Inflammatory macrophage treated with lipopolysaccharide for 4 hours (primary cell): Measurements from ENCODE around the gene CYP3A5.
"Not testable (repeated sequence)": the region's sequence is repeated elsewhere in the genome, so short reads cannot be mapped to it uniquely, and the experiment has no call there.

Experiments
- DNase-seq: peaks from one replicate; pipeline ENCODE4 v3.0.0-alpha.2; 2020

The CYP3A5 gene

GRCh38 chr7:99637414-99637813, 42.4 kb downstream of the CYP3A5 start:
- DNase-seq, result not testable (repeated sequence)

GRCh38 chr7:99631295-99632109, 48.3 kb downstream of the CYP3A5 start:
- peak; percentile 71 for DNase-seq

- DNase-seq, result no peak
These were observed 50.2 kb downstream of the CYP3A5 start for GRCh38 chr7:99629643-99630042.

- no peak for DNase-seq
These were observed 51.0 kb downstream of the CYP3A5 start for GRCh38 chr7:99628471-99629465.

GRCh38 chr7:99627513-99627912, 52.3 kb downstream of the CYP3A5 start:
- DNase-seq, result no peak

GRCh38 chr7:99626661-99627060, 53.1 kb downstream of the CYP3A5 start:
- no peak for DNase-seq

- no peak for DNase-seq
These were observed 53.8 kb downstream of the CYP3A5 start for GRCh38 chr7:99625961-99626360.

GRCh38 chr7:99625321-99625720, 54.5 kb downstream of the CYP3A5 start:
- no peak for DNase-seq

- DNase-seq, result no peak
These were observed 55.3 kb downstream of the CYP3A5 start for GRCh38 chr7:99624484-99624883.

GRCh38 chr7:99623702-99624447, 55.9 kb downstream of the CYP3A5 start:
- DNase-seq, result no peak

GRCh38 chr7:99623091-99623693, 56.6 kb downstream of the CYP3A5 start:
- DNase-seq, result no peak

- no peak for DNase-seq
These were observed 57.2 kb downstream of the CYP3A5 start for GRCh38 chr7:99622596-99622995.

- DNase-seq, result no peak
These were observed 58.5 kb downstream of the CYP3A5 start for GRCh38 chr7:99621271-99621670.

GRCh38 chr7:99619571-99620130, 60.1 kb downstream of the CYP3A5 start:
- no peak for DNase-seq

GRCh38 chr7:99618726-99619125, 61.1 kb downstream of the CYP3A5 start:
- no peak for DNase-seq

- peak; percentile 51 for DNase-seq
These were observed 62.5 kb downstream of the CYP3A5 start for GRCh38 chr7:99617192-99617781.

GRCh38 chr7:99616359-99617191, 63.2 kb downstream of the CYP3A5 start, which contains the start of gene ZSCAN25:
TSS of gene ZSCAN25 (plus strand) at chr7:99616946. CDS start at chr7:99619607, 2,661 bp downstream.
- DNase-seq, result peak; percentile 84

- DNase-seq, result no peak
These were observed 63.8 kb downstream of the CYP3A5 start for GRCh38 chr7:99615989-99616358.

GRCh38 chr7:99614495-99614894, 65.3 kb downstream of the CYP3A5 start:
- no peak for DNase-seq

- DNase-seq, result no peak
These were observed 72.2 kb downstream of the CYP3A5 start for GRCh38 chr7:99607548-99607947.

- DNase-seq, result no peak
These were observed 73.3 kb downstream of the CYP3A5 start for GRCh38 chr7:99606531-99606930.
